ENCODE results near the gene SCAPER. TPM values are rescaled to one million over a fixed set of nuclear protein-coding genes. Genes with fewer than 3 reads are reported as not detected.

Gene SCAPER
- total RNA-seq, 1 experiment from 2014 or later = 14.7 TPM

DNA sequence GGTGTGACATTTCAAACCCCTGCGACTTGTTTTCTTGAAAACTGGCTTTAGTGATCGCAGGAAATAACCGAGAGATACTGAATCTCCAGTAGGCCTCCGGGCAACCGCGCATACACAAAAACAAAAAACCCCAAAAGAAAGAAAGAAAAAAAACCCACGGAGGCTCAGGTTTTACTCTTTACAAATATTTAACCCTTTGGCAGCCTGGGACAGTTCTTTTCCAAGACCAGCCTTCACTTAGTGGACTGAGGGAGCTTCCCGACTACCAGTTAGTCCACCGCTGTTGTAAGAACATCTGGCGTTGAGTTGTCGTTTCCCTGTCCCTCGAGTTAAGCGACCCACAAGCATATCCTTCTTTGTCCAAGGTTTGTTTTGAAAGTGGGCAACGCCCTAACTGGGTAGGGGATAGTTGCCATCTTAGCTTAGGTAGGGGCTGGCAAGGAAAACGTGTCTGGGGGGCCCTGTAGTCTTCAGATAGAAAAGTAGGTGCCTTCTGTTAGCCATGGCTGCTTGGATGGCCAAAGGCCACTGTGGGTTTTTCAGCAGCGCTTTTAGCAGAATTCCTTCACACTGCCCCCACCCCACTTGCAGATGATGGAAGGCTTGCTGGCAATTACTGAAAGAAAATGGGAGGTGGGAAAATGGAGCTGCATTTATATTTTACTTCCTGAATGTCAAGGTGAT, 561.7 kb downstream of the SCAPER start:
- no peak overlapping the region for H3K9ac ChIP-seq (ENCODE audit: low read length)
- TF ChIP-seq EZH2 (IDR thresholded peaks at IDR 0.05) = no peak
- TF ChIP-seq ATF3 (IDR thresholded peaks at IDR 0.05) = no peak
- no peak for TF ChIP-seq JUND (IDR thresholded peaks at IDR 0.05)
- no TSS peak for BruUV-seq (replicated peaks)
- no peak overlapping the region for H3K27ac ChIP-seq (ENCODE audit: low read depth, low read length)
- no peaks in the 10 kb centered on the region for H3K9me2 ChIP-seq (ENCODE audit: insufficient read depth)
- no peaks in the 10 kb centered on the region for H3K27me3 ChIP-seq (ENCODE audit: insufficient read depth, low read length)
- H2AFZ ChIP-seq (ENCODE audit: low read depth, low read length, poor library complexity, severe bottlenecking) = no peak overlapping the region
- no peak overlapping the region for H3K4me3 ChIP-seq (replicated peaks in 1 of 2; ENCODE audit: low read depth in 1 of 2, low read length in 2 of 2)
- peaks cover 0 to 4% of the 10 kb centered on the region in 2 experiments; a peak in 2 of 4 replicates for H3K36me3 ChIP-seq (ENCODE audit: control insufficient read depth in 1 of 2, insufficient read depth in 2 of 2, low read length in 2 of 2)
- POLR2A ChIA-PET = interaction anchor here (6.6 kb wide), 1 partner anchor 7 kb away, joined by 39 read pairs; the partner anchor contains the start of gene ISL2
- H3K79me2 ChIP-seq (ENCODE audit: insufficient read depth, low read length) = no peaks in the 10 kb centered on the region
- H4K20me1 ChIP-seq (ENCODE audit: insufficient read depth) = no peaks in the 10 kb centered on the region
- ATAC-seq = no peak
- H3K4me1 ChIP-seq (ENCODE audit: control insufficient read depth in 1 of 2, insufficient read depth in 2 of 2, low read length in 2 of 2) = peaks cover 3 to 7% of the 10 kb centered on the region in 2 experiments; a peak in 2 of 4 replicates
- CTCF ChIA-PET = no interaction called here
- intact Hi-C loops (cut with micrococcal nuclease) = no loop called here
- H3K4me2 ChIP-seq (ENCODE audit: low read length) = no peak overlapping the region
- no peak for DNase-seq (ENCODE audit: low read depth, low spot score)
- no peaks in the 10 kb centered on the region for H3K9me3 ChIP-seq (ENCODE audit: control insufficient read depth in 1 of 2, insufficient read depth in 1 of 2, low read depth in 1 of 2, low read length in 2 of 2)
- RAD21 ChIA-PET (ENCODE audit: low non-redundant PET in 1 of 2, low total read pairs in 2 of 2, uncharacterized antibody in 2 of 2, unreplicated experiment in 2 of 2) = no interaction called here

DNA sequence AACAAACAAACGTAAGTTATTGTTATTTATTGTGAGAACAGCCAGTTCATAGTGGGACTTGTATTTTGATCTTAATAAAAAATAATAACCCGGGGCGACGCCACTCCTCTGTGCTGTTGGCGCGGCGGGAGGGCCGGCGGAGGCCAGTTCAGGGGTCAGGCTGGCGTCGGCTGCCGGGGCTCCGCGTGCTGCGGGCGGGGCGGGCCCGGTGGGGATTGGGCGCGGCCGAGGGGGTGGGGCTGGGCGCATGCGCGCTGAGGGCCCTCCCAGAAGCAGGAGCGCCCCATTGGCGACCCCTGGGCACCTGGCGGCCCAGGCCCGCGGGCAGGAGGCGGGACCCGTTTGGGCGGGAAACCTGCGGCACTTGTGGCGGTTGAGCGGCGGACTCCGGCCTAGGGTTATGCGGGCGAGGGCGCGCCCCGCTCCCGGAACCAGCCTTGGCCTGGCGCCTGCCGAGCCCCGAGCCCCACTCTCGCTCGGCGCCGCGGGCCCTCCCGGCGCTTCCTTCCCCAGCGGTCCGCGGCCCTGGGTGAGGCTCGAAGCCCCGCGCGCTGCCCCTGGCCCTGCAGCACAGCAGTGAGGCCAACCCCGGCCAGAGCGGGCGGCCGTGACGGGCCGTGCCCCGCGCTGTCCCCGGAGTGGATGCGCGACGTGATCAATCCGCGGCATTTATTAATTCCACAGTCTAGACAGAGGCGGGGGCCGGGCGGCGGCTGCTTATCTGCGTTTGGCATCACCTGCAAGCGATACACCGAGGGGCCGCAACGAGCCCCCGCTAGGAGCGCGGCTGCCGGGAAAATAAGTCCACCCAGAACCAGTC, 562.5 kb downstream of the SCAPER start:
- Histone ChIP-seq H3K9ac (ENCODE audit: low read length) (no peak overlapping the region), H3K4me3 (replicated peaks in 1 of 2; ENCODE audit: low read depth in 1 of 2, low read length in 2 of 2) (no peak overlapping the region), H3K9me2 (ENCODE audit: insufficient read depth) (no peaks in the 10 kb centered on the region), H3K27me3 (ENCODE audit: insufficient read depth, low read length) (no peaks in the 10 kb centered on the region), H3K9me3 (ENCODE audit: control insufficient read depth in 1 of 2, insufficient read depth in 1 of 2, low read depth in 1 of 2, low read length in 2 of 2) (no peaks in the 10 kb centered on the region), H3K79me2 (ENCODE audit: insufficient read depth, low read length) (peaks cover 1% of the 10 kb centered on the region; the same call in 1 of the 2 replicates), H3K4me2 (ENCODE audit: low read length) (no peak overlapping the region), H2AFZ (ENCODE audit: low read depth, low read length, poor library complexity, severe bottlenecking) (no peak overlapping the region), H3K4me1 (ENCODE audit: control insufficient read depth in 1 of 2, insufficient read depth in 2 of 2, low read length in 2 of 2) (peaks cover 5 to 9% of the 10 kb centered on the region in 2 experiments; a peak in 2 of 4 replicates), H3K27ac (ENCODE audit: low read depth, low read length) (no peak overlapping the region), H4K20me1 (ENCODE audit: insufficient read depth) (no peaks in the 10 kb centered on the region), H3K36me3 (ENCODE audit: control insufficient read depth in 1 of 2, insufficient read depth in 2 of 2, low read length in 2 of 2) (peaks cover 0 to 4% of the 10 kb centered on the region in 2 experiments; a peak in 2 of 4 replicates)
- CTCF ChIA-PET = no interaction called here
- no TSS peak for BruUV-seq (replicated peaks)
- DNase-seq (ENCODE audit: low read depth, low spot score) (no peak), ATAC-seq (no peak)
- no peak for TF ChIP-seq POLR2A (IDR thresholded peaks at IDR 0.05; ENCODE audit: borderline replicate concordance, extremely low read depth, insufficient read depth, insufficient read length)
- TF ChIP-seq CEBPB (IDR thresholded peaks at IDR 0.05; ENCODE audit: low read depth) = no peak
- RAD21 ChIA-PET (ENCODE audit: low non-redundant PET in 1 of 2, low total read pairs in 2 of 2, uncharacterized antibody in 2 of 2, unreplicated experiment in 2 of 2) = no interaction called here
- POLR2A ChIA-PET = no interaction called here
- intact Hi-C loops (cut with micrococcal nuclease) = no loop called here

Measured in HCT116 (cell line).